Fibroblast of the aortic adventitia (primary cell): Measurements from ENCODE around the gene STX19. TPM values are rescaled to one million over a fixed set of nuclear protein-coding genes. Genes with fewer than 3 reads are reported as not detected.

Experiments used
- DNase-seq: peaks from one replicate; pipeline ENCODE4 v3.0.0-alpha.2; 2010; ENCODE audit warnings: low read depth
- H3K4me3 ChIP-seq: 2 replicates; pipeline ENCODE4 v1.5.1; 2011; ENCODE audit warnings: low read depth, mild to moderate bottlenecking, control low read depth, low read length, moderate library complexity
- total RNA-seq: library from RNA; depleted of rRNA; stranded (reverse); fragments of >200 nt; gene quantifications from 2 replicates; pipeline ENCODE4 v1.2.3, GENCODE V29; 2012; ENCODE audit warnings: low replicate concordance
- TF ChIP-seq, protein P1 (sequence below): IDR thresholded peaks from 2 replicates; pipeline ENCODE4 v1.5.1; 2011; ENCODE audit warnings: mild to moderate bottlenecking, low read length, control low read depth, inconsistent platforms; ENCODE audit not compliant: insufficient read depth

Gene STX19
- total RNA-seq, 1 donor: not detected

DNA sequence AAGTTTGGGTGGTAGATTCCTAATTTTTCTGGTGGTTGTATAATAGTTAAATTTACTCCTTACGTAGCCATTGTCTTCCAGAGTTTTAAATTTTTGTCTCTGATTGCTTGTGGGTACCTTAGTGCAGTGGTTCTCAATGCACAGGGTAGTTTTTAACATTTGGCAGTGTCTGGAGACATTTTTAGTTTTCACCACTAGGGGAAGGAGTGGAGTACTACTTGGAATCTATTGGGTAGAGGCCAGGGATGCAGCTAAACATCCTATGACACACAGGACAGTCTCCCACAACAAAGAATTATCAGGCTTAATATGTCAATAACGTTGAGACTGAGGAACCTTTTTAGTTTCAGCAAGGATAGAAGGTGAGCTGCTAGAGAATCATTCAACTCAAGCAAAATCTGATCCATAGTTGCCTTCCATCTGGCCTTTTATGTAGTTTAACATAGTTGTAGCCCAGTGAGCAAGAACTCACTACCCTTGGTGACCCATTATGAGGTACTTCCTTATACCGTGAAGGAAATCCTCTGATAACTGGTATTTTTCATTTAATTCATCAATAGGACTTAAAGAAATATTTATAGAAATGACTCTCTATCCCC, 8.6 kb upstream of the STX19 start:
- TF ChIP-seq, protein P1, sequence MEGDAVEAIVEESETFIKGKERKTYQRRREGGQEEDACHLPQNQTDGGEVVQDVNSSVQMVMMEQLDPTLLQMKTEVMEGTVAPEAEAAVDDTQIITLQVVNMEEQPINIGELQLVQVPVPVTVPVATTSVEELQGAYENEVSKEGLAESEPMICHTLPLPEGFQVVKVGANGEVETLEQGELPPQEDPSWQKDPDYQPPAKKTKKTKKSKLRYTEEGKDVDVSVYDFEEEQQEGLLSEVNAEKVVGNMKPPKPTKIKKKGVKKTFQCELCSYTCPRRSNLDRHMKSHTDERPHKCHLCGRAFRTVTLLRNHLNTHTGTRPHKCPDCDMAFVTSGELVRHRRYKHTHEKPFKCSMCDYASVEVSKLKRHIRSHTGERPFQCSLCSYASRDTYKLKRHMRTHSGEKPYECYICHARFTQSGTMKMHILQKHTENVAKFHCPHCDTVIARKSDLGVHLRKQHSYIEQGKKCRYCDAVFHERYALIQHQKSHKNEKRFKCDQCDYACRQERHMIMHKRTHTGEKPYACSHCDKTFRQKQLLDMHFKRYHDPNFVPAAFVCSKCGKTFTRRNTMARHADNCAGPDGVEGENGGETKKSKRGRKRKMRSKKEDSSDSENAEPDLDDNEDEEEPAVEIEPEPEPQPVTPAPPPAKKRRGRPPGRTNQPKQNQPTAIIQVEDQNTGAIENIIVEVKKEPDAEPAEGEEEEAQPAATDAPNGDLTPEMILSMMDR: peak; percentile 61
- no peak overlapping the region for H3K4me3 ChIP-seq
- DNase-seq: peak; percentile 48

DNA sequence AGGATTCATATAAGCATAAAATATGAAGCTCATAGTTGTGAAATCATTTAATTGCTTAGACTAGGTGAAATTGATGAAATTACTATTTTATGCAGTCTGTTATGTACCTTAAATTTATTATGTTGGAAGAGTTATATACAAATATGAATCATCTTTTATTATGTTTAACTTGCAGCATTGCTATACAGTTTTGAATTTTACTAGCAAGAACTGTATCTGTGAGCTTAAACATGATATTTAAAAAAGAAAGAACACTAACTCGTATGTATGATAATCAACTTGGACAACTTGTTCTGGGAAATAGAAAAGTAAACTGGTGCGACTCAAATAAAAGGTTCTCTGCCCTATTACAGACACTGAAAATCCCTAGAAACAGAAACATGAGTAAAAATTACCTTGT, 1.8 kb downstream of the STX19 start:
- no peak overlapping the region for H3K4me3 ChIP-seq
- TF ChIP-seq, protein P1: no peak
- no peak for DNase-seq

DNA sequence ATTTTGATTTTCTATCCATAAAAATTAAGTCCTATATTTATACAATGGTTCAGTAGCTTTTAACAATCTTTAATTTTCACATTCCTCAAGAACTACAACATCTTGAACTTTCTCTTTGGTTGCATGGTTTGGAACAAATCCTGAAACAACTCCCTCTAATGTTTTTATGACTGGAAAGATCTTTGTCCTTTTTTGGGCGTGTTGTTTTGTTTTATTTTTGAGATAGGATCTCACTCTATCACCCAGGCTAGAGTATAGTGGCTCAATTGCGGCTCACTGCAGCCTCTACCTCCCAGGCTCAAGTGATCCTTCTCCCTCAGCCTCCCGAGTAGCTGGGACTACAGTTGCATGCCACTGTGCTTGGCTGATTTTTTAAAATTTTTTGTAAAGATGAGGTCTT, 4.0 kb downstream of the STX19 start:
- TF ChIP-seq, protein P1: no peak
- no peak overlapping the region for H3K4me3 ChIP-seq
- DNase-seq: peak; percentile 43

DNA sequence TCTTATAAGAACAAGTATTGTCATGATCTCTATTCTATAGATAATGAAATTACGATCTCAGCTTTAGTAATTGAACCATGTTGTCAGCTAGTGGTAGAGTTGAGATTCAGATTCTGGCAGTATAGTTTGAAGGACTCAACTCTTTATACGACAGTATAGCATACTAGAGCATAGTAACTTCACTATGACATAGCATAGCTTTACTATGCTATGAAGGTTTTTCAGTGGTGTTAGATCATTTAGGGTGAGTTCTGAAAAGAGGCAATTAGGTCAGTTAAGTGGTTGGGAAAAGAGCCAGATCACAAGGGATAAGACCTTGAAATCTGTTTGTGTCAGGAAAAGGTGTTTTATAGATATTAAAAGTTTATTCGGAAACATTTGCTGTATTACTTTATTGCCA, 8.1 kb downstream of the STX19 start:
- TF ChIP-seq, protein P1: no peak
- H3K4me3 ChIP-seq: no peak overlapping the region
- no peak for DNase-seq

DNA sequence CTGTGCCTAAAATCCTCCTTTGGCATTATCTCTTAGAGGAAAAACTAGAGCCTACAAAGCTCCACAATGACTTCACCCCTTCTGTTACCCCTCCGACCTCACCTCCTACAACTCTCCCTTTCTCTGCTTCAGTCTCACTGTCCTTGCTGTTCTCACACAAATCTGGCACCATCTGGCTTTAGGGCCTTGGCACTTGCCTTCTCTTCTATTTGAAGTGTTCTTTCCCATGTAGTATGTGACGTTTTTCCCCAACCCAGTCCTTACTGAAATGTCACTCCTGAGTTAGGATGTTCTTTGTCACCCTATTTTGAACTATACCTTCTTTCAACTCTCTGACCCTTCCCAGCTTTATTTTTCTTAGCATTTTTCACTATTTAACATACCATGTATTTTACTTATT, 8.7 kb downstream of the STX19 start:
- H3K4me3 ChIP-seq: no peak overlapping the region
- TF ChIP-seq, protein P1: no peak
- no peak for DNase-seq

DNA sequence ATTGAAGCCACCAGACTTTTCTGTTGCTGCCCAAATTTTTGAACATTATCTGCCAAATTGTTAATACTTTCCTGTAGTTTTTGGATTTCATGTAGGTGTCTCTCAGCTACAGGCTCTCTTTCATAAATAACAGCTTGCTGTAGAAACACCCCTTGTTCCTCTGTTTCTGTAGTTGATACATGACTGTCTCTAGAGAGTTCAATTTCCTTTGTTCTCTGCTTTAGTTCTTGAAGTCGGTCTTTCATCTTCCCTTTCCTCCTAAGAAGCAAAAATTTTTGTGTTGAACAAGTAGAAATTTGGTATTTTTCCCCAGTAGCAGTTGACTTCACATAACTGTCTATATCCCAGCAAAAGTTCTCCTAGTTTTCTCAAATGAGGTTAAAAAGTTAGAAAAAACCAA, 13.4 kb downstream of the STX19 start:
- DNase-seq: no peak
- TF ChIP-seq, protein P1: no peak
- no peak overlapping the region for H3K4me3 ChIP-seq

DNA sequence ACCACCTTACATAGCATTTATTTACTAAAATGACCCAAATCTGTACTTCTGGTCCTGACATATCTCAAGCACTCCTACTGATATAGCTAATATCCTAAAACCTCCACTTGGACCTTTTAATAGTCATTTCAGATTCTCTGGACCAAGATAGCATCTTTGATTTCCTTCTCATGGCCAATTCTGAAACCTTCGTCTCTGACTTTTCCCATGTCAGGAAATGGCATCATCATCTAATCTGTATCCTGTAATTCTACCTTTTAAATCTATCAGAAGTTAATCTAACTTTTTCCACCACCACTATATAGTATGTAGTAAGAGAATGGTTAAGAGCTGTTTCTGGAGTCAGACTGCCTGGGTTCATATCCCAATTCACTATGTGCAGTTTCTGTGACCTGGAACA, 16.2 kb downstream of the STX19 start:
- no peak for DNase-seq
- H3K4me3 ChIP-seq: no peak overlapping the region
- TF ChIP-seq, protein P1: no peak
